ENCODE results near the gene GABARAPL2.
A peak's percentile ranks its signal among the peaks of the same experiment; 100 is the strongest.
"Not testable (repeated sequence)": the region's sequence is repeated elsewhere in the genome, so short reads cannot be mapped to it uniquely, and the experiment has no call there.

The GABARAPL2 gene

DNA sequence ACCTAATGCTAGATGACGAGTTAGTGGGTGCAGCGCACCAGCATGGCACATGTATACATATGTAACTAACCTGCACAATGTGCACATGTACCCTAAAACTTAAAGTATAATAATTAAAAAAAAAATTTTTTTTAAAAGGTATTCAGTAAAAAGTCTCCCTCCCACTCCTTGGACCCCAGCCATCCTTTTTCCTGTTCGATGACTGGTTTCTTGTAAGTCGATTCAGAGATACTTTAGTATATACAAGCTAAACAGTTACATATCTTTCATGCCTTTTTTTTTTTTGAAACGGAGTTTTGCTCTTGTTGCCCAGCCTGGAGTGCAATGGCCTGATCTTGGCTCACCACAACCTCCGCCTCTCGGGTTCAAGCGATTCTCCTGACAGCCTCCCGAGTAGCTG, 25.7 kb downstream of the GABARAPL2 start:
- DNase-seq (ENCODE audit: low spot score), result not testable (repeated sequence)

DNA sequence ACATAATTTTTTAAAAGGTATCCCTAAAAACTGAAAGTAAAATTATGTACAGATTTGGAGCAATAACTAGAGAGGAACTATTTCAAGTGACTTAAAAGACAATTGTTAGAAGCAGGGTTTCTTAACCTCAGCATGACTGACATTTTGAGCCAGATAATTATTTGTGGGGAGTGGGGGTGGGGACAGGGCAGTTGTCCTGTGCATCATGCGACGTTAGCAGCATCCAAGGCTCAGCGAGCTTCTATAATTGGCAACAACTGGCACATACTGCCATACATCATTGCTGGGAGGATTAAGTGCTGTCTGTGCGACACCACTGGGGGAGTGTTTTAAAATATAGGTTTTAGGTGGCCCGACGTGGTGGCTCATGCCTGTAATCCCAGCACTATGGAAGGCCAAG, 27.1 kb downstream of the GABARAPL2 start:
- DNase-seq (ENCODE audit: low spot score), result no peak

DNA sequence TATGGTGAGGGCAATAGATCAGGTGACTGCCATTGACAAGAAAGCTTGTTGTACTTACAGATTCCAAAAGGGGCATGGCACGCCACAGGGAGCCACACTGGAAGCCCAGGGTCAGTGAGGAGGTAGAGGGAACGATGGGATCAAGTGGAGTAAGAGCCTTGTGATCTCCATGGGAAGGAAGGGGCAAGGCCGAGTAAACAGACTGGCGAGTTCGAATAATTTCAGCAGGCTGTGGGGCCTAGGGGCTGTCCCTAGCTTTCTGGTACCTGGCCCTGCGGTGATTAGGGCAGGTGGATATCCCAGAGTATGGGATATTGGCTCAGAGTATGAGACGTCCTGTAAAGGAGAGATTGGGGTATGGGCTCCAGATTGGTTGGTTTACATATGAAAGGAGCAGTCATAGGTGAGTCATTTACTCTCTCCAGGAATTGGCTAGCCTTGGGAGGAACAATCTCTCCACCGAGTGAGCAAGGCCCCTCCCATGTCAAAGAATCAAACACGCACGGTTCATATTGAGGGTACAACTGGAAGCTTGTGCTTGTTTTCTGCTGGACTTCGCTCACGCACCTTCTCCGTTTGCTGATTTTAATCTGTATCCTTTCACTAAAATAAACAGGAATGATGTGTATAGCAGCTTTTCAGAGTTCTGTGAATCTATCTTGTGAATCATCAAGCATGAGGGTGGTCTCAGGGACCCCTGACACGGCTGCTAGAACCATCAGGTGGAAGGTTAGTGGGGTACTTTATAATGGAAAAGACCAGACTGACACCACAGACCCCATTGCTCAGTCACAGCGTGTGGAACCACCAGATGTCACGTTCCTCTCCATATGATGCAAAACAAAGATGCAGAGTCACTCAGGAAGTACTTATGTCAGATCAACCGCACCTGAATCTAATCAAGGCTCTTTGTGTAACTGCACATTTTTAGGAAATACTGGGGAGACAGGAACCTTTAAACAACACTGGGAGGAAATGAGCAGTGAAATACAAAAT, 27.9 kb downstream of the GABARAPL2 start:
- DNase-seq (ENCODE audit: low spot score), result no peak

DNA sequence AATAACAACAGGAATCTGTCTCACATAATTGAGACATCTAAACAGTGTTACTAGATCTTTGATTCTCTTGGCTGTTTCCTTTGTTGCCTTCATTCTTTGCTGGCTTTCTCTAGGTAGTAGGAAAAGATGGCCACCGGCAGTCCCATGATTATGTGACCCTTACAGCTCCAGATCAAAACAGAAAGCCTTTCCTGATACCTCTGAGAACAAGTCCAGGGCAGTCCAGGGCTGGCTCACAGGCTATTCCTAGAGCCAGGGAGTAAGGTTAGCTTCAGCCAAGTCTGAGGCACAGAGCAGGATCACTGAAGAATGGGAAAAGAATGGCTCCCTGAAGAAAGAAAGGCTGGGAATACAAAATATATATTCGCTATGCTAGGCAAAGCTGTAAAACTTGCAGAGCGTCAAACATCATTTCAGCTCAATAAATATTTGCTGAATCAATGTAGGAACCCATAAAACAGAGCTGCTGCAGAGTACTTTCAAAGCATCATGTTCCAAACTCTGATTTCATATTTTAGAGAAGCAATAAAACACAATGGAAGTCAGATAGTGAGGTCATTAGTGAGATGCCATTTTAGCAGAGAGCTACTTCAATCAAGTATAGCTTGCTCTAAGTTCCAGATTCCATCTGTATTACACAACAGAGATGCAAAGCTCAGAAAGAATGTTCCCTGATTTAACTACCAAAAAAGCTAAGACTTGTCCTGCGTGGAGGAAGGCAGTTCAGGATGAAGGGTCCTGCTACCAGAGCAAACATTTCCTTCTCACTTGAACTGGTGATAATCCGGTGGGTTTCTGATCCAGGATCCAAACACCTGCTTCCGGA, 33.5 kb downstream of the GABARAPL2 start:
- no peak for DNase-seq (ENCODE audit: low spot score)

DNA sequence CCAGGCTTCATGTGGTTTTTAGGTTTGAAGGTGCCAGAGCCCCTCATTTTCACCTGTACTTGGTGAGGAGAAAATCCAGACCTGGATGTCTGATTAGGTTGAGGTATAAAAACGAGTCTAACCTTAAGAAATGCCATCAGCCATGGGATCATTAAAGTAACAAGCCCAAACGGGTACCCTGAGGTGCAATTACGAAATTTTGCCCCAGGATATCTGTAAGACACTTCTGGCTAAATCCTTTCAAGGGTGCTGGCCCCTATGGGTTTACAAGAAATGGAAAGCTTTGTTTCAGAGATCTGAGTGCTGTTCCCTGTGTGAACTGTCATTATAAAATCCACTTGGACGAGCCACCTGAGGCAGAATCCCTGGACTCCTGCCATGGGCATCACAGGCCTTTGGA, 37.1 kb downstream of the GABARAPL2 start:
- no peak for DNase-seq (ENCODE audit: low spot score)

DNA sequence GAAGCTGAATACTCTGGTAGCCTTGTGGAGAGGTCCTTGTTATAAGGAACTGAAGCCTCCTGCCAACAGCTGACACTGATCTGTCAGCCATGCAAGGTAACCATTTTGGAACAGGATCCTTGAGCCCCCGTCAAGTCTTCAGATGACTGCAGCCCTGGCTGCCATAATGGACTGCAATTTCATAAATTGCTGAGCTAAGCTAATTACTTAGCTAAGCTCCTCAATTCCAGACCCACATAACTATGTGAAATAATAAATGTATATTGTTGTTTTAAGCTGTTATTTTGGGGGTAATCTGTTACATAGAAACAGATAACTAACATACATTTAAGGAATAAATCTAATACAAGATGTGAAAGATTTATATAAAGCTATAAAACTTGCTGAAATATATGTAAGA, 40.3 kb downstream of the GABARAPL2 start:
- DNase-seq (ENCODE audit: low spot score), result no peak

DNA sequence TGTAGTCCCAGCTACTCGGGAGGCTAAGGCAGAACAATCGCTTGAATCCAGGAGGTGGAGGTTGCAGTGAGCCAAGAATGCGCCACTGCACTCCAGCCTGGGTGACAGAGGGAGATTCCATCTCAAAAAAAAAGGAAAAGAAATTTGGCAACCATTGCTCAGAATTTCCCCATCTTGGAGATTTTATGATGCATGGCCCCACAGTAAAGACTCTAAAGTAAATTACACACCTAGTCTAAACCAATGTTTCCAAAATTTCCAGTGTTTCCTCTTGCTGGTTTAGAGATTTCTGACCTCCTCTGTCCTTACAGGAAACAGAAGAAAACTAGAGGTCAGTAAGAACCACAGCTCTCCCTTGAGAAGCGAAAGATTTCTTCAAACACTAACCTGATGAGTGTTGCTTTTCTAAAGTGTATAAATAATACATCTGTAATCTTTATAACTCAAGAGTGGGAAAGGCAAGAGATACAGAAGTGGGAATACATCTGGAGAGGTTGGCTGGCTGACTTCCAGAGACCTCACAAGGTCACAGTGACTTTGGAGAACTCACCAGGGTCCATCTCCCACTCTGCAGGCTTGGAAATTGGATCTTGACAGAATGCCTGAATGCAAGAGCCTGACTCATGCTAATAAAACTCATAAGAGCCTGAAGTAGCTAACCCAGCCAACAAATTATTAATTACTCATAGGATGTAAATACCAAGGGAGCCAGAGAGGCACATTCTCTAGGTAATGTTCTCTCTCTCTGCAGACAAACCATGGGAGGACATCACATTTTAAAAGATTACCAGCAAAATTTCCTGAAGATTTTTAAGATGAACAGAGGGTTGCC, 48.1 kb downstream of the GABARAPL2 start:
- DNase-seq (ENCODE audit: low spot score), result no peak

DNA sequence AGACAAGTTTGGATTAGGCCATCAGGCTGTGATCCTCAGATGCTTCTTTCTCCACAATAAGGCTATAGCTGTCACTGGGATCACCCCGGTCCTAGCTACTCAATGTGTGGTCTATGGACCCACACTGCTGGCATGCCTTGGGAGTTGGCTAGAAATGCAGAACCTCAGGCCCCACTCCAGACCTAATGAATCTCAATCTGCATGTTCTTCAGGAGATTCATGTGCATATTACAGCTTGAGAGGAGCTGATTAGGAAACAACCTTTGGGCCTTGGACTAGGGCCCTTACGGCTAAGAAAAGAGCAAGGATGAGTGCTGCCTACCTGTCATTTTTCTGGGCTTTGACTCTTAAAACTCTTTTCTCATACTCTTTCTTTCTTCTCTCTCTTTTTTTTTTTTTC, 49.4 kb downstream of the GABARAPL2 start:
- DNase-seq (ENCODE audit: low spot score), result no peak

DNA sequence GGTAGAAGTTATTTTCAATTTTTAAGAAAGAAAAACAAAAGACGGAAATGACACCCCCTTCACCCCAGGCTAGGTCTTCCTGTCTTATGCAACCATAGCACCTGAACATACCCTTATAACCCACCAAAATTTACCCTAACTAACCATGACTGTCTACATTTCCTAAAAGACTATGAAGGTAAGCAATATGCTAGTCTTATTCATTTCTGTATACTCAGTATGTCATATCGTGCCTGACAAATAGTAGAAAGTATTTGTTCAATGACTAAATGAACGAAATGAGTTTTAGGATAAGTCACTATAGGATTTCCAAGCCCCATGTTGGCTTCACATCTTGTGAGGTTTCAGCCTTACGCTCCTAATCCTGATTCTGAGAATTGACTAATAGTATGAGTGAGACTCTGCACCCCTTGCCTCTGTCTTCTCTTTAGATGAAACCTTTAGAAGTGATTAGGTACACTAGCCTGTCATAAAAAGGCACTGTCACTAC, 50.4 kb downstream of the GABARAPL2 start:
- no peak for DNase-seq (ENCODE audit: low spot score)

DNA sequence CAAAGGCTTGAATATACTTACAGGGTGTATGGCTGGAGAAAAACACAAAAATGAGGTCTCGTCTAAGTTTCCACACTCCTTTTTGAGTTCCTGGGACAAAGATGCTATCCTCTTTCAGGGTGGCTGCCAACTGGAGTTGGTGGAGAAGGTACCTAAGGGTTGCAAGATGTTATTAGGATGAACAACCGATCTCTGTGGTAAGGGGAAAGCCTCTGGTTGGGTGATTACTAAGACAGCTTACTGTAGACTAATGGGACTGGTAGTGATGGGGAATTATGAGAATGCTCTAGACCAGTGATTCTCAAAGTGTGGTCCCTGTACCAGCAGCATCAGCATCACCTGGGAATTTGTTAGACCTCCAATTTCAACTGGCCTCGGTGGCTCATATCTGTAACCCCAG, 50.9 kb downstream of the GABARAPL2 start:
- DNase-seq (ENCODE audit: low spot score), result no peak

DNA sequence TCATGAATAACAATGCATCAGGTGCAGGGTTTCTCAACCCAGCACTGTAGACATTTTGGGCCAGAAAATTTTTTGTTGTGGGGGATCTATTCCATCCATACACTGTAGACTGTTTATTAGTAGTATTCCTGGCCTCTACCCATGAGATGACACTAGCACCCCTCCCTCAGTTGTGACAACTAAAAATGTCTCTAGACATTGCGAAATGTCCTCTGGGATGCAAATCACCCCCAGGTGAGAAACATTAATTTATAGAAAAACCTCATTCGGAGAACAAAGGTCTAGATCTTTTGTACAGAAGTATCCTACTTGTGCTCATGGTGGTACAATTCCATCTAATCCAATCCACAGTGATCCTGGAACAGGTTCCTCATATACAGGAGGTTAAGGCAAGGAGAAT, 52.6 kb downstream of the GABARAPL2 start:
- DNase-seq (ENCODE audit: low spot score), result no peak

DNA sequence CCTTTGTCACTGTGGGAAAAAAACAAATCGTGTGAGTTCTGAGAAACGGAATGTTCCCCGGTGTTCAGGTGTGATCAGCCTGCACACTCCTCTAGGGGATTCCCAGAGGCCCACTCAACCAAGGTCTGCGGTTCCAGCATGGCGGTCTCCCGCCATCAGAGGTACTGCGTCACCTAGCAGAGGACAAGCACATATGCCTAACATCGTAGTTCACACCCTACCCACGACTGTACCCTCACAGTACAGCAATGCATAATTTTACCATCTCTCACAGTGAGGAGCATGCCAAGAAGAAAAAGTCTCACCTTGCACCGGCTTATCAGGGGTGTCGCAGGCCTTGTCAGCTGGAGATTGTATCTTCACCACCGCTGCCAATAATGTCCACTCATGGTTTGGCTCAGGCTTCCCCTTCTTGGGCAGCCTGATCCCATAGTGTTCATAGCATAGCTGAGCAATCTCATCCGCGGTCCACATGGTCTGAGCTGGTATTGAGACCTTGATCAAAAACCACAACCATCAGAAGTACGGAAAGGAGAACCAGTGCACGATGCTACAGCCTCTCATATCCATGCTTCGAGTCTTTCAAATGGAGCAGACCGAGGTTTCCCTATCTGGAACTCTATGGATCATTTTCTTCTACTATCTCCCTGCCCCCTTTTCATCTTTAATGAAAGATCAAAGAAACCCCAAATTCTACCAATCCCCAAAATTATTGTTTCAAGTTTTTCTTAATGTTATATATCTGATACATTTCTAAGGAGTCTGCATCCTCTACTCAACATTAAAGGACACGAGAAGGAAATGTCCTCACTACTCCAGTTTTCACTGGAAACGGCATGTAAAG, 54.4 kb downstream of the GABARAPL2 start:
- DNase-seq (ENCODE audit: low spot score), result no peak

DNA sequence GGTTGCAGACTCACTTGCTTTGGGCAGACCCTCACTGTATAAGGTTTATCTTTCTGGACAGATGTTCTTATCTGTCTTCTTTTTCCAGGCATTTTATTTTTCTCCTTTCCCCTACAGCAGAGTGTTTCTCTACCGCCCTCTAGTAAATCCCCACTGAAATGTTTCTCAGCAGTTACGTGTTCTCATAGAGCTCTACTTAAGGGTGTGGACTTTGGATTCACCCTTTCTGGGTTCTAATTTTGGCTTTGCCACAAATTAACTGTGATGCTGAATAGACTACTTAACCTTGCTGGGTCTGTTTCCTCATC, 54.9 kb downstream of the GABARAPL2 start:
- DNase-seq (ENCODE audit: low spot score), result no peak

DNA sequence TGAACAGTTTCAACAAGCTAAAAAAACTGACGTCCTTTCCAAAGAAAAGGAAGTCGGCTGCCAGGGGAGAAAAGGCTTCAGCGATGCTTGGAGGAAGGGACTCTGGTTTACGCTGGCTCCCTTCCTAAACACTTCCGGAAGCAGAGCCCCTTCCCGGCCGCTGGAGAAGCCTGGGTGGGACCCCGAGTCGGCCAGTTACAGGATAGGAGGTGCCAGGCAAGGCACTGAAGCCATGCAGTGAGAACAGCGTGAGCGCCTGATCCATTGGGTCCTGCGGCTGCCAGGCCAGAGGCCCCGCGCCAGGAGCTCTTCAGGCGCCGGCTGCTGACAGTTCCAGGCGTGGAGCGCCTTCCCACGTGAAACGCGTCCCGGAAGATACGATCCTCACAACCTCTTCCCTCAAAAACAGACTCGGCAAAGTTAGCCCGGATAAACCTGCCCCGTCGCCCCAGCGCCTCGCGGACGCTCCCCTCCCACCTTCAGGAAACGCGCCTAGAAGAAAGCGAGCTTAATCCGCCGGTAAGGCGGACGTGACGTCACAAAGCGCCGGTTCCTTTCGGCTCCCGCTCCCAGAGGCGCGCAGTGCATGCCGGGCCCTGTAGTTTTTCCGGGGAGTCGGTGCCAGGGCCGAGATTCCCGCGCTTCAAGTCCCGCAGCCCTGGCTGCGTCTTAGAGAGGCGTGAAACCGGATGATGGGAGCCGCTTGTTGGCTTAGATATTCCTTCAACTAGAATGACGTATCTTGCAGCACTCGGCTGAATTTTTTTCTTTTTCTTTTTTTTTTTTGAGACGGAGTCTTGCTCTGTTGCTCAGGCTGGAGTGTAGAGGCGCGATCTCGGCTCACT, 56.8 kb downstream of the GABARAPL2 start, which contains the start of gene ADAT1:
Gene ADAT1 (minus strand): TSS at position 521 of the 845 bp plus-strand sequence. CDS start 2,482 bp downstream, outside the sequence.
- DNase-seq (ENCODE audit: low spot score), result peak; percentile 98

DNA sequence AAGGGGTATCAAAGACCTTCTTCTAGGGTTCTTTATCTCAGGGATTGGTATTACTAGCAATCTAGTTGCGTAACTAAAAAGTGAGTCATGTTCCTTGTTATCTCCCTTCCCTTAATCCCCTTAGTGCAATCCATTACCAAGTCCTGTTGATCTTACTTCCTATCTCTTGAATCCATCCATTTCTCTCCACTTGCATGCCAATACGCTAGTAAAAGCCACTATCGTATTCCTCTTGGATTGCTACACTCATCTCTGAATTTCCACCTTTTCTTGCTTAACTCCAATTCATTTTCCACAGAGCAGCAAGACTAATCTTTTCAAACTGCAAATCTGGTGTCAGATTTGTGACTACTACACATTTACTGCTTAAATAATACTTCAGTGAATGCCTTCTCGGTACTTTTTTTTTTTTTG, 58.7 kb downstream of the GABARAPL2 start:
- no peak for DNase-seq (ENCODE audit: low spot score)

DNA sequence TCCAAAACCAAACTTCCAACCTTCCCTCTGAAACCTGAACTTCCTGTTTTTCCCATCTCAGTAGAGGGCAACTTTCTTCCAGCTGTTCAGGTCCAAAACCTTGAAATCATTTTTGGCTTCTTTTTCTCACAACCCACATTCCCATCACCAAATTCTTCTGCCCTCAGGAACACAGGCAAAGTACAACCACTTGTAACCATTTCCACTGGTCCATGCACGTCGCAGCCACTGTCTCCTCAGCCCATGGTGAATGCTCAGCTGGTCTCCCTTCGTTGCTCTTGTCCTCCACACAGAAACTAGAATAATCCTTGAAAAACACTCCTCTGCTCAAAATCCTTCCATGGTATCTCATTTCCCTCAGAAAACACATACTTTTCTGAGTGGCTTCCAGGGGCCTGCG, 60.6 kb downstream of the GABARAPL2 start:
- DNase-seq (ENCODE audit: low spot score), result no peak
